Stimulated activated CD4-positive, alpha-beta T cell treated with anti-CD3 and anti-CD28 coated beads, Interleukin-12 subunit alpha, Interleukin-12 subunit beta, amount 100 ng/mL, for 4 hours (primary cell): ENCODE data around the gene FBXO7.
"Not testable (repeated sequence)": the region's sequence is repeated elsewhere in the genome, so short reads cannot be mapped to it uniquely, and the experiment has no call there.

Experiments used
- DNase-seq: peaks from one replicate; pipeline ENCODE4 v3.0.0-alpha.2; 2020

Gene FBXO7

DNA sequence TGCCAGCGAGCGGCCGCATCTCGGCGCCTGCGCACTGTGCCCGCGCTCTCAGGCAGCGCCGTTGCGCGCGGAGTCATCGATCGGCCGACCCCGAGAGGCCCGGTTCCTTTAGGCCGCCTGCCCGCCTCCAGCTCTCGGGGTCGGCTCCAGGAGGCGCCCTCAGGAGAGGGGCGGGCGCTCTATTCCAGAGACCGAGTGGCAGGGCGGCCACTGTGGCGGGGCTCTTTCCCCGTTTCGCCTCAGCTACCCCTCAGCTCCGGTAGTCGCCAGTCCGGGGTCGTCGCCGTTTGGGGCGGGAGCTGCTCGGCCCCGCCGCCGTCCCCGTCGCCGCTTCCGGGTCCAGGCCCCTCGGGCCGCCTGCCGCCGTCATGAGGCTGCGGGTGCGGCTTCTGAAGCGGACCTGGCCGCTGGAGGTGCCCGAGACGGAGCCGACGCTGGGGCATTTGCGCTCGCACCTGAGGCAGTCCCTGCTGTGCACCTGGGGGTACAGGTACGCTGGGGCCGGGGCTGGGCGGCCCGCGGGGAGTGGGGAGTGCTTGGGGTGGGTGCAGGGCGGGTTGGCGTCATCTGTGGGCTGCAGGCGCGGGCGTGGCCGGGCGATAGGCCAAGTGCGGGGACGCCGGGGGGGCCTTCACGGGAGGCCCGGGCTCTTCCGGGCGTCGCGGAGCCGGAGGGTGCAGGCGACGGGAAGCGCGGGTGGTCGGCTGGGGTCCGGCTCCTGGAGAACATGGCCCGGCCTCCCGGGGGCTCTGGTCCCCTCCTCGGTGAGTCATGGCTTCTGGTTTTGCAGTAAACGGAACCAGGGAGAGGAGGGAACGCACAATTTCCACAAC, at the start of gene FBXO7:
Gene FBXO7 (plus strand): TSS at position 177 of the 833 bp plus-strand sequence. CDS start 192 bp downstream, at position 369.
- DNase-seq = peak; percentile 84

DNA sequence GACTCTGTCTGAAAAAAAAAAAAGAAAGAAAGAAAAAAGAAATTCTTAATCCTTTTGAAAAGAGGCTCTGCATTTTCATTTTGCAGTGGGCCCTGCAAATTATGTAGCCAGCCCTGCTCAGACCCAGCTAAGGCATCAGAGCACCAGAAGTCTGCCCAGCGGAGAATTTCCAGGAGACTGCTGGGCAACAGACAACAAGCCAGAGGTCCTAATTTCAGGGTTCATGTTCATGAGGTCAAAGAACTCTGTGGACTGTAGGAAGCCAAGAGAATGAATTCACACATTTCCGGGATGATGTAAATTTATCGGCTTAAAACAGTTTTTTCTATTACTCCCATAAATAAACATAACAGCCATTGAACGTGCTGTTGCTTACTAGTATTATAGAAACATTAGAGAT, 47.7 kb upstream of the FBXO7 start:
- DNase-seq = no peak

GRCh38 chr22:32430352-32430751, 44.3 kb upstream of the FBXO7 start:
- no peak for DNase-seq

DNA sequence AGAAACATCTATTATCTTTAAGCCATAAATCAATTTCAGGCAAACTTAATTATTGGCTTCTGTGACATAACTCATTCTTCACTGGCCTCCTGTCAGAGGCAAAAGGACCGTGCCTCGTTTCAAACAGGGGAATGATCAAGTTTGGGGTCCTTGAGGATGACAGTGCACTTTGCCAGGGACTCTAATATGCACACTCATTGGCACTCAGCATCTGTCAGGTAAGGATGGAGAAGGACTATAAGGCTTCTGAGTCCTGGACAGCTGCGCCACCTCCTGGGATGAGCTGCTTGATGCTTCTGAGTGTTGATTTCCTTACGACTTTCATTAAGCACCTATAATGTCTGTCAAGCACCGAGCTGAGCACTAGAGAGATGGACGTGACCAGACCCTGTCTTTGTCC, 30.5 kb upstream of the FBXO7 start:
- no peak for DNase-seq

DNA sequence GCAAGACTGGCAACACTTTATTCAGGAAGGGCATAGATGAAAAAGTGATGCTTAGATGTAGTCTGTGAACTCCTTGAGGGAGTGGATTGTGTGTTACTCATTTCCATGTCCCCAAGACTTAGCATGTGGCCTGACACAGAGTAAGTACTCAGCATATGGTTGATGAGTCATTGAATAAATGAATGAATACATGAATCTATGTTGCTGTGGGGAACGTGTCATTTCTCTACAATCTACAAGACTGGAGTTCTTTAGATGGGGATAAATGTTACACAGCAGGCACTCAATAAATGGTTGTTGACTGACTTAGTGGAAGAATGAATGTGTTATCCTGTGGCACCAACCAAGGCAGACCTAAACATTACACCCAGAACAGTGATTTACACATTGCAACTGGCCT, 28.3 kb upstream of the FBXO7 start:
- no peak for DNase-seq

- DNase-seq = no peak
Measured at GRCh38 chr22:32448980-32449379, 25.6 kb upstream of the FBXO7 start.

GRCh38 chr22:32457031-32457430, 17.6 kb upstream of the FBXO7 start:
- DNase-seq = no peak

DNA sequence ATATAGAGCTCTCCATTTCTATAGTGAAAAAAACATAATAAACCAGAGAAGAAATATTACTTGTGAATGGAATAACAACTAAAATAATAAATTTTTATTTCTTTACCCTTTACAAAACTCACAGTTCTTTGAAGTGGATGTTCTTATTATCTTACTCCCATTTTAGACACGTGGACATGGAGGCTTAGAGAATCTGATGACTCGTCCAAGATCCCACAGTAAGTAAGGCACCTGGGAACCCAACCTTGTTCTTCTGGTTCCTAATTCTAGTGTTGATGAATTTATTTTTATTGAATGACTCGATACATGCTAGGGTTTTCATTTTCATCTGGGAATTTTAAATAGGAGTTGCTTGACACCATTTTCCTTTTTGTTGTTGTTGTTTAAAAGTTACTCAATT, 12.2 kb upstream of the FBXO7 start:
- DNase-seq = no peak

- DNase-seq = no peak
Measured at GRCh38 chr22:32465661-32466060, 8.9 kb upstream of the FBXO7 start.

- no peak for DNase-seq
Measured at GRCh38 chr22:32466496-32466895, 8.1 kb upstream of the FBXO7 start.

GRCh38 chr22:32469799-32470212, 4.8 kb upstream of the FBXO7 start:
- no peak for DNase-seq

- DNase-seq = no peak
Measured at GRCh38 chr22:32473388-32473952, 1.1 kb upstream of the FBXO7 start.

DNA sequence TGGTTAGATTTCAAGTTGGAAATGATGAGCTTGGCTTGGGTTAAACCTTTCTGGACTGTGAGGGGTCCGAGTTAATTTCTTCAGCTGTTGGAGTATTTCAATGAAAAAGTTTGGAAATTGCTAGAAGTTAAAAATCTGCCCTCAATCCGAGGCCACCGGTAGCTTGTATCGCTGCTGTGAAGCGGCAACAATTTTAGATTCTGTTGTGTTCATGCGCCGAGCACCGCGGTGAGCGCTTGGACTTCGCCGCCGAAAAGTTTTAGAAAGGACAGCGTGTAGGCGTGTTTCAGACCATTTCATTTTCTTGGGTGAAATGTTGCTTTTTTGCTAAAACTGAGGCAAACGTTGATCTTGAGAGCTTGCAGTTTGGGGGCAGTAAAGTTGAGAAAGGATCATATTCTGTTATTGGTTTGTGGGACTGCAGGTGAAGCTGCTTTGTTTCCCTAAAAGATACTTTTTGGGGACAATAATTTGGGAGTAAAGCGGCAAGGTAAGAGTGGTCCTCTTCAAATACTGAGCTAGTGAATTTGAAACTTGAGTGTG, 928 bp downstream of the FBXO7 start:
- DNase-seq = peak; percentile 11

DNA sequence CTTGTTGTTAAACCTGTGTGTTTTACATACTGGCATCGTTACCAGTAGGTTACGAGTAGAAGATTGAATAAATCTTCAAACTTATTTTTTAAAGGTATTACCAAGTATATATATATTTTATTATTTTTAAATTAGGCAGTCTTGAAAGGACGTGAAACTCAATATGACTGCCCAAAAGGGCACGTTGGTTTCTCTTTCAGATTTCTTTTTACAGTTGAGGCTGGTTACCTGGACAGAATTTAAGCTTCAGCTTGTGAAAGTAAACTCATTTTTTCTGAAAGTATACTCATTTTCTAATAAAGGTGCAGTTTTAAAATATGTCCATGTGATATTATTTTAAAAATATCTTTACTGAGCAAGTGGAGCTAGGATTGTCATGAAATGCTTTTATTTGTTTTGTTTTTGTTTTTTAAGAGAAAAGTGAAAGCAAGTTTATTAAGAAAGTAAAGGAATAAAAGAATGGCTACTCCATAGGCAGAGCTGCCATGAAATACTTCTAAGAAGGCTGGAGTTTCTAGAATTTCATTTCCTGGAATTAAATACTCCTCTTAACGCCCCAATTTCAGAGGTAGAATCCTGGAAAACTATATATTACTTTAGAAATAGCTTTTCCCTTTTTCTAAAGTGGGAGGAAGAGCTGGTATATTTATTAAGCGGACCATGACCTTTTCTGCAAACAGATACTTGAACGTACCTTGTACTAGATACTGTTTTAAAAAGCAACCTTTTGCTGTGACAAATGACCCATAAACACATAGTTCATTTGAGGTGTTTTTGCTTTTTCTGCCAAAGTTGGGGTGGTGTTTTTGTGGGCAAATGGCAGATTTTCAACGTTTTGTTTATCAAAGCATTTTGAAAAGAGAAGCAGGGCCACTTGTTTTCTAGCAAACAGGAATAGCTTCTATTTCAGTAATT, 1.9 kb downstream of the FBXO7 start:
- DNase-seq = no peak

DNA sequence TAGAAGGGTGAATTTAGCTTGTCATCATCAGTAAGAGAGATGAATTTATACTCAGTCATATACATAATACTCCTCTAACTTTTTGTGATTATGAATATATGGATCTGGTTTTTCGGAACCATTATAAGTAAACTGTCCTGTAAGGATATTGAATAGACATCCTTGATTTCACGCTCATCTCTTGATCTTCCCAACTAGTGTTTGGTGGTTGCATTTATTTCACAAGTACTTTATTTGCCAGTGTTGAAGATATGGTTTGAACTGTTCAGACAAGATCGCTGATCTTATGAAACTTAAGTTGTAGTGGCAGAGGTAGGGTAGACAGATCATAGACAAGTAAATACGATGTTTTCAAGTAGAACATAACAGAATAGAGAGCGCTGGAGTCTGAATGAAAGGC, 3.0 kb downstream of the FBXO7 start:
- DNase-seq = no peak

DNA sequence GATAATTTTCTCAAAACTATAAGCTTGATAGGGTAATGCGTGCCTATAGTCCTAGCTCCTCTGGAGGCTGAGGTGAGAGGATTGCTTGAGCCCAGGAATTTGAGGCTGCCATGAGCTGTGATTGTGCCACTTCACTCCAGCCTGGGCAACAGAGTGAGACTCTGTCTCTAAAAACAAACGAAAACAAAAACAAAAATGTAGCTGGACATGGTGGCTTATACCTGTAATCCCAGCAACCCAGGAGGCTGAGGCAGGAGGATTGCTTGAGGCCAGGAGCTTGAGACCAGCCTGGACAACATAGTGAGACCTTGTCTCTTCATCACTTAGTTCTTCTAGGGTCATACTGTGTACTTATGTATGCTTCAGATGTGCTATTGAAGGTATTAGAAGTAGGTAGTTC, 3.9 kb downstream of the FBXO7 start:
- not testable (repeated sequence) for DNase-seq

GRCh38 chr22:32478994-32479393, 4.4 kb downstream of the FBXO7 start:
- DNase-seq = no peak

- peak; percentile 29 for DNase-seq
Measured at GRCh38 chr22:32480238-32480637, 5.6 kb downstream of the FBXO7 start.

GRCh38 chr22:32482708-32483107, 8.1 kb downstream of the FBXO7 start:
- no peak for DNase-seq

DNA sequence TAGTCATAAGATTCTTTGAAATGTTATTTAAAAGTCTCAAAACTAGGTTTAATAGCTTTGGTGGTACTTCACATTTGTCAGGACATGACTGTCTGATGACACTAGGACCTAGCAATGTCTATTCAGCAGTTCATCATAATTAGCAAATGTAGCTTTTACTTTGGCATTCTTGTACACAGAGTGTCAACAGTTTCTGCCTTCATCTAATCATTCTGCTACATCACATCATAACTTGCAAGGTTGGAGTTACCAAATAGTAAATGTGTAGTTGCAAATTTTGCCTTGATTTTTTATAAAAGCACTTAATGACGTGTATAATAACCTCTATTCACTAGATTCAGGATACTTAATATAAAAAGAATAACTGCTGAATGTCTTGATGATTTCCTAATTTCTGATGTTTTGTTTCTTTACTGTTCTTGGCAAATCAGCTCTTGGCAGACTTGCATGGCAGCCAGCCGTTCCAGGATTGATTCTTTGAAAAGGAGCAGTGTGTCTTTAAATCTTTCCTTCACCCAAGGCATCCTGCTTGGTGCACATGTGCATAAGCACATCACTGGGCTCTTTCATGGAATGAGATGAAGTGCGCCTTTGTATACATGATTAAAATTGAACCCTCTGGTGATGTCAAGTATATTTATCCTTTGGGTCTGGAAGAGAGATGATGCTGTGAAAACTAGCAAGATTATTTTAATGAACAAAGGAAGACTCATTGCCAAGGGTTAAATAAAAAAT, 12.2 kb downstream of the FBXO7 start:
- DNase-seq = no peak

DNA sequence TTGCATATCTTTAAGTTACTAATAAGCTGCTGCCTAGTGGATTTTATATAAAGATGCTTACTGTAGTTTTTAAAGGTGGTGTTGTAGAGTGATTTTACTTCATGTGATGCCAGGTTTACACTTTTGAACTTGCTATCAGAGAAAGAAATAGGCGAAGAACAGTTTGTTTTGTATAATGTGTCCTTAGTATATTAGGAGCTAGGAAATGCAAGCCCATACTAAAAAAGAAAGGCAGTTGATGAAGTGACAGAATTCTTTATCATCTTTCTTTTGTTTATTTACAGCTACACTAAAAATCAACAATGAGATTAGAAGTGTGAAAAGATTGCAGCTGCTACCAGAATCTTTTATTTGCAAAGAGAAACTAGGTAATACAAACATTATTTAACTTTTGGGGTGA, 12.8 kb downstream of the FBXO7 start:
- no peak for DNase-seq

DNA sequence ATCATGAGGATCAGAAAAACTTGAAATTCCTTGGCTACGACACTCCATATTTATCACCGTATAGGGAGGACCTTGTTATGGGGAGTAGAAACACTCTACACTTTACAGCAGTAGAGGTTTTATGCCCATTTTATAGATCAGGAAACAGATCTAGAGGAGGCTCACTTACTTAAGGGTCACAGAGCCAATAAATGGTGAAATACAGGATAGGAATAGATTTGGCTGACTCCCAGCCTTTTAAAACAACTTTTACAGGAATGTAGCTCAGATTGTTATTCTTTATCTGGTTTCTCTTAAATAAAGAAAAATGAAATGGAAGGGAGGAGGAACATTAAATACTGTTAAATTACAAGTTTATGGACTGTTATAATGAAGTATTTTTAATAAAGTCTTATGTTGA, 14.8 kb downstream of the FBXO7 start:
- no peak for DNase-seq

GRCh38 chr22:32490279-32490678, 15.7 kb downstream of the FBXO7 start:
- DNase-seq = no peak
